Stimulated activated CD4-positive, alpha-beta T cell treated with anti-CD3 and anti-CD28 coated beads, TNF-alpha, amount 100 ng/mL, for 4 hours (primary cell): ENCODE measurements around the gene CCDC180.
"Not testable (repeated sequence)": the region's sequence is repeated elsewhere in the genome, so short reads cannot be mapped to it uniquely, and the experiment has no call there.

ENCODE experiments used
- DNase-seq, 3 experiments: peaks; one replicate each; pipeline ENCODE4 v3.0.0-alpha.2; 2020; ENCODE audit warnings: low read depth in 3 of 3

Gene CCDC180

DNA sequence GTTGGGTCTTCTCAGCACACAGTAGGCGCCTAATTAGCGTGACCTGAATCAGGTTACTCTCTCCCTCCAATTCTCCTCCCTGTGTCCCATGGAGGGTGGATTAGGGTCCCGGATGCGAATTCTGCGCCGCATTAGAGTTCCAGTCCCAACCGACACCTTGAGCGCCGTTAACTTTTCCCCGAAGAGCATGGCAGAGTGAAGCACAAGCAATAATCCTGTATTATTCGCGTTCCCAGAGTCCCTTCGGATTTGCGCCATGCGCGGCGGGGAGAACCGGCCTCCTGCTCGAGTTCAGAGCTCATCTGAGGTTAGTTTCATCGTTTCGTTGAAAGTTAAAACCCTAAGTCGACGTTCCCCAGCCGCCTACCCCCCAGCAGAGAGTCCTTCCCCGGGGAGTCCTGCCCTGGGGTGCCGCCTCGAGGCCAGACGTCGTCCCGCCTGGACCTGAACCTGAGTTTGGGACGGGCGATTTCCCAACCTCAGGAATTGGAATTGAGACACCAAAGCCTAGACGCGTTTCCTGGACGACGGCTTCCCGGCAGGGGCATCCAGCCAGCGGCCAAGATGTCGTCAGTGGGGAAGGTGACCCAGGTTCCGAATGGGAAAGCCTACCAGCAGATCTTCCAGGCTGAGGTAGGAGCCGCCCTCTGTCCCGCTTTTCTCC is at the start of gene CCDC180:
Gene CCDC180 (plus strand): TSS at position 160 of the 664 bp plus-strand sequence. CDS start 405 bp downstream, at position 565.
- no peak for DNase-seq

DNA sequence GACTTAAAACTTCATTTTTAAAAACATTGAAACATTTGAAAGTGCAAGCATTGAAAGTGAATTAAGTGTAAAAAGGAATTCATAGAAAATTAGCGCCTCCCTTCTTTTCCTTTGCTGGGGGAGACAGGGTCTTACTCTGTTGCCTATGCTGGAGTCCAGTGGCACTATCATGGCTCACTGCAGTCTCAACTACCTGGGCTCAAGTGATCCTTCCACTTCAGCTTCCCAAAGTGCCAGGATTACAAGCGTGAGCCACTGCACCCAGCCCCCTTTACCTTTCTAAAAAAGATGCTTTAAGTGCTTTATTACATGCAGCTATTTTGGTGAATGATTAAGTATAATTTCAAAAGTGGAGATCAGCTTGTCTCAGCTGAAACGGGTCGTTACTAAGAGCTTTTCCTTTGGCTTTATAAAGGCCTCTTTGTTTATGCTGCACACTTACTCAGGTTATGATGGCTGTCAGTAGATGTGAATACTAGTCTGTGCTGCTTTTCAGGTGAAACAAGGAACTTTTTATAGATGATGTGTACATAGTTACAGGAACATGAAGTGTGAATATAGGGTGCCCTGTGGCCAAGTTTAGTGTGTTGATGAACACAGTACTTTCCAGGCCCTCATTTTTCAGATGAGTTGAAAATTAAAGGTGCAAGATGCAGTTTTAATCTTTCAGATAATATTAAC is 47.5 kb upstream of the CCDC180 start:
- not testable (repeated sequence) for DNase-seq

GRCh38 chr9:97271292-97271691 is 36.2 kb upstream of the CCDC180 start:
- no peak for DNase-seq

DNA sequence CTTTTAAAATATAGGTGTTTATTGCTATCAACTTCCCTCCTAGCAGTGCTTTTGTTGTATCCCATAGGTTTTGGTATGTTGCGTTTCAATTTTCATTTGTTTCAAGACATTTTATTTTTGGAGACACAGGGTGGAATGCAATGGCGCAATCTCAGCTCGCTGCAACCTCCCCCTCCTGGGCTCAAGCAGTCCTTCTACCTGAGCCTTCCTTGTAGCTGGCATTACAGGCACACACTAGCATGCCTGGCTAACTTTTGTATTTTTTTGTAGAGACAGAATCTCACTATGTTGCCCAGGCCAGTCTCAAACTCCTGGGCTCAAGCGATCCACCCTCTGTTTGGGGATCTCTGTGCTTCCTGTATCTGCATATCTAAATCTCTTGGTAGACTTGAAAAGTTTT is 35.4 kb upstream of the CCDC180 start:
- no peak for DNase-seq

- DNase-seq: no peak
Measured at GRCh38 chr9:97276310-97276852, 31.1 kb upstream of the CCDC180 start.

DNA sequence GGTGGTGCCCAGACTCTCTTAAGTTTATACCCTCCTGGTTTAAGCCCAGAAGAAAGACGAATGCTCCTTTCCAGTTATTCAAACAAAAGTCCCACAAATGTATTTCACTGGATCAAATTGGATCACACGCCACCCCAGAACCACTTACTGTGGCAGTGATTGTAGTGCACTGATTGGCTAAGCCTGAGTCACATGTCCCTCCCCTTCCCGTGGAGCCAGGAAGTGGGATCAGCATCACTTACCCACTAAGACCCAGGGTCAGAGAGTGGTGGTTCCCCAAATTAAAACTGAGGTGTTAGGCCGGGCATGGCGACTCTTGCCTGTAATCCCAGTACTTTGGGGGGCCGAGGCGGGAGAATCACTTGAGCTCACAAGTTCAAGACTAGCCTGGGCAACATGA is 29.5 kb upstream of the CCDC180 start:
- no peak for DNase-seq

DNA sequence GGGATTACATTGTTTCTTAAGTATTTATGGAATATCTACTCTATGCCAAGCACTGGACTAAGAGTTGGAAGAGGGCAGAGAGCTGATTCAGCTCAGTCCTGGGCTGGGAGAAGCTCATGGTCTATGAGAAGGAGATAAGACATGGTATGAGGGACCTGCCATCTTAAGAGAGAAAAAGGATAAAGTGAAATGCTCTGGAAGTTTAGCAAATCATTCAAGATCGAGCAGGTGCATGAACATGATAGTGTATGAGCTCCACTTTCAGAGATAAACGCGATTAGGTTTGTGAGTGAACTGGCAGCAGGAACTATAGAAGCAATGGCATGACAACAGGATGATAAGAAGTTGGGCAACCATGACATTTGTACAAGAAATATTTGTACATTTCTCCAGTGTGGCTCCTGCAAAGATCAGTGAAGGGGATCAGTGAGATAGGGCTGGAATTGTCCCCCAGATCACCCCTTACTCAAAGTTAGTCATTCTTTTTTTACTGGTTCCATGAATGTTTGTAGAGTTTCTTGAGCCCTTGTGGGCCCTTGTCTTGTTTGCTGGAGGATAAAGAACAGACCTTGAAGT is 26.6 kb upstream of the CCDC180 start:
- no peak for DNase-seq

DNA sequence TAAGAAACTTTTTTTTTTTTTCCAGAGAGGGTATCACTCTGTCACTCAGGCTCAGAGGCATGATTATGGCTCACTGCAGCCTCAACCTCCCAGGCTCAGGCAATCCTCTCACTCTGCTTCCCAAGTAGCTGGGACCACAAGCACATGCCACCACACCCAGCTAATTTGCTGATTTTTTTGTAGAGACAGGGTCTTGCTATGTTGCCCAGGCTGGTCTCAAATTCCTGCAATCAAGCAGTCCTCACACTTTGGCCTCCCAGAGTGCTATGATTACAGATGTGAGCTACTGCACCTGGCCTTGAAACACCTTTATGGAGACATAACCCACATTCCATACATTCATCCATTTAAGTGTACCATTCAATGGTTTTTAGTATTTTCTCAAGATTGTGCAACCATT is 23.7 kb upstream of the CCDC180 start:
- no peak for DNase-seq

DNA sequence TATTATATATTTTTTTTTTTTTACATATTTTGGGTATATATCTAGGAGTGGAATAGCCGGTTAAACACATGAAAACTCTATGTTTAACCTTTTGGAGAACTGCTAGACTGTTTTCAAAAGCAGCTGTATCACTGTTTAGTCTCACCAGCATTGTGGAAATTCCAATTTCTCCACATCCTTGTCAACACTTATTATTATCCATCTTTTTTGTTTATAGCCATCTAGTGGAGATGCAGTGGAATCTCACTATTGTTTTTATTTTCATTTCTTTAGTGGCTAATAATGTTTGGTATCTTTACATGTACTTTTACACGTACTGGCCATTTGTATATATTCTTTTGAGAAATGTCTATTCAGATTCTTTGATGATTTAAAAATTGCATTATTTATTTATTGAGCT is 22.7 kb upstream of the CCDC180 start:
- no peak for DNase-seq

- DNase-seq: no peak
Measured at GRCh38 chr9:97292200-97292599, 15.3 kb upstream of the CCDC180 start.

DNA sequence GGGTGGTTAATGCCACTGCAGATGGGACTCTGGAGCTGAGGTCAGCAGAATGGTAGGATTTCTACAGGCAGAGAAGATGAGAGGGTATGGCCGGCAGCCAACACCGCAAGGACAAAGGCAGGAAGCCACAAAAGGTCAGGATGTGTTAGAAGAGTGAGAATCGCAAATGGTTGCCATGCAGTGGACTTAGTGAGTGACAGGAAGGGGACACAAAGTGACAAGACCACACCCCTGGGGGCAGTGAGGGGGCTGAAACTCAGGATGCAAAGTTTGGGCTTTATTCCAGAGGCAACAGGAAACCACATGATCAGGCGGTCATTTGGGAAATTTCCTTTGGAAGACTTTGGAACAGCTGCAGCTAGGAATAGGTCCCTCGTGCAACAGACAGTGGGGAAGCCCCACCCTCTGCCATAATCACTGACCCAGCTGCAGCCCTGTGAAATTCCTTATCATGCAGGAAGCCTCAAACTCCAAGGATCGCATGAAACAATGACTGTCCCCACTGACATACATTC is 14.2 kb upstream of the CCDC180 start:
- no peak for DNase-seq

DNA sequence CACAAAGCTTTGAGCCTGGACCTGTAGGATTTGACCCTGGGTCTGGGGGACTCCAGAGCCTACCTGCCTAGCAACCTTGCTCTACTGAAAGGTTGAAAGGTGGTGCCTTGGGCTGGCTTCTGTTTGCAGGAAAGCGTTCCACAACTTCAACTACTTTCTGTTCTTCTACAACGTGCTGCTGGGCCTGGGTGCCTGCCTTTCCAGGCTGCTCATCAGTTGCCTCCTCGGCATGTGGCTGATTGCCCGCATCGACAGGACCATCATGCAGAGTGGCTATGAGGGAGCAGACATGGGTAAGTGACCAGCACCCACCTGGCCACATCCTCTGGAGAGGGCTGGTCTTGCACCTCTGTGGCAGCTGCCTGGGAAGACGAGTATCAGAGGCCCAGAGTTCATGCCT is 13.6 kb upstream of the CCDC180 start:
- DNase-seq: no peak

DNA sequence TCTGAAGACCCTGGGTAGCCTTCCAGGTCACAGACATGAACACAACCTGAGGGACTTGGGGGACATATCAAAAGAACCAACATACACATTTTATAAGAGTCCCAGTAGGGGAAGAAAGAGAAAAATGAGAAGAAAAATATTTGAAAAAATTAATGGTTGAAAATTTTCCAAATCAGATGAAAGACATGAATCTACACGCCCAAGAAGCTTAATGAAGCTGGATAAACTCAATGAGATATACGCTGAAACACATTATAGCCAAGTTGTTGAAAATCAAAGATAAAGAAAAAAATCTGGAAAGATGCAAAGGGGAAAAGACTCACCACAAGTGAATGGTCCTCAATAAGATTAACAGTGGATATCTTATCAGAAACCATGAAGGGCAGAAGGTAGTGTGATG is 9.6 kb upstream of the CCDC180 start:
- no peak for DNase-seq

DNA sequence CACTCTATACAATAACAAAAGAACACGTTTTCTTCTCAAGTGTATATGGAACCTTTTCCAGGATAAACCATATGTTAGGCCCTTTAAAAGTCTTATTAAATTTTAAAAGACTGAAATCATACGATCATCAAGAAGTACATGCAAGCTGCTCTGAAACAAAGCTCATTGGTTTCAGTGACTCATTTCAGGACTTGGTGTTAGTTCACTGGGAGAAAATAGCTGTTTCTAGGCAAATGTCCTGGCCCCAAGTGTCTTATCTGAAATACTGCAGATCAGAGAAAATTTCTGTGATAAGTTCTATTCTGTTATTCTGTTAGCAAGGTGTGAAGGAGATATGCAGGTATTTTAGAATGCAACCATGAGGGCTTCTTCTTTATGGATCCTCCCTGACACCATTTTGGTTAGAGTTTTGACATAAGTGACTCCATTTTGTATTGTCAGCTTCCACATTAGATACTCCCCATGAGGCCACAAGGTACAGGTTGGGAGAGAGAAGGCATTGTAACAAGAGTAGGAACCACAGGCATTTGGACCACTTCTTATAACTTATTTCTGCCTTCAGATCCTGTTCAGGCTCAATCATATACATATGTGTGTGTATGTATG is 7.5 kb upstream of the CCDC180 start:
- no peak for DNase-seq

- no peak for DNase-seq
Measured at GRCh38 chr9:97300586-97300985, 6.9 kb upstream of the CCDC180 start.

- no peak for DNase-seq
Measured at GRCh38 chr9:97301974-97302373, 5.5 kb upstream of the CCDC180 start.

- no peak for DNase-seq
Measured at GRCh38 chr9:97304586-97304985, 2.9 kb upstream of the CCDC180 start.

DNA sequence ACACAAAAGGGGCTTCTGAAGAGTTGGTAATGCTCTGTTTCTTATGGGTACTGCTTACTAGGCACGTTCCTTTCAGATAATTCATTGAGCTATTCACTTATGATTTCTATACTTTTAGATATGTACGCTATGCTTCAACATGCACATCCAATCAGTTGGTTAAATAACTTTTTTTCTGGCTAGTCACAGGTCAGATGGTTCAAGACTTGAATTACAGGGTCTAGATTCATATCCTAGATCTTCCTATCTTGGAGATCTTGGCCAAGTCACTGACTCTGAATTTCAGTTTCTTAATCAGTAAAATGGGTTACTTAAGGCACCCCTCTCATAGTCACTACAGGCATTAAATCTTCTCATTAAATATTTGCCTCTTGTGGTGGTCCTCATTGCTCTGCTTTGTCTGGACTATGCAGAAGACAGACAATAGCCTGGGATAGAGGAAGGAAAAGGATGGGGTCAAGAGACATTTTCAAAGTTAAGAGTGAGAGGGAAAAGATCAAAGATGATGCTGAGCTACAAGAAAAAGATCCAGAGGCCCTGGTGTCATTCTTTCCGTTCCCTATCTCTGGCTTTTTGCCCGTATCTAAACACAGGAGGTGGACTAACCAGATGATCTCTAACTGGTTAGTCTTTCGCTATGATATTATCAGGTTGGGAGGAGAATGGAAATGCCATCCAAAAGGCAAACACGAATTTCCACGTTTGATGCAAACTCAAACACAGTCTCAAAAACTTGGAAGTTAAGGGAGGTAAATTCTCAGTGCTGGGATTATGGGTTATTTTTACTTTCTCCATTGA is 1.8 kb upstream of the CCDC180 start:
- DNase-seq: no peak

- no peak for DNase-seq
Measured at GRCh38 chr9:97307091-97307490, 368 bp upstream of the CCDC180 start.

DNA sequence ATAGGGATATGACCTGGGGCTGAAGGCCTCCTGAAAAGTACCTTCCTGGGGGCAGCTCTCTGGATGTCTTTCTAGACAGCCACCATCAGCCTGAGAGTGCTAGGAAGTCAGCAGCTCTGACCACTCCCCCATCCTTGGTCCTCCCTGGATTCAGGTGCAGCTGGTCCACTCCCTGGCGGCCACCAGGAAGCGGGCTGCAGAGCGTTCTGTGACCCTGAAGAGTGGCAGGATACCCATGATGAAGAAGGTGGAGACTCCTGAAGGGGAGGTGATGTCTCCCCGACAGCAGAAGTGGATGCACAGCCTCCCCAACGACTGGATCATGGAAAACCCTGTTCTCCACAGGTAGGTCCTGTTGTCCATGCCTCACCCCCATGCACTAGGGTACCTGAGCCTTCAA is 1.8 kb downstream of the CCDC180 start:
- DNase-seq: no peak

DNA sequence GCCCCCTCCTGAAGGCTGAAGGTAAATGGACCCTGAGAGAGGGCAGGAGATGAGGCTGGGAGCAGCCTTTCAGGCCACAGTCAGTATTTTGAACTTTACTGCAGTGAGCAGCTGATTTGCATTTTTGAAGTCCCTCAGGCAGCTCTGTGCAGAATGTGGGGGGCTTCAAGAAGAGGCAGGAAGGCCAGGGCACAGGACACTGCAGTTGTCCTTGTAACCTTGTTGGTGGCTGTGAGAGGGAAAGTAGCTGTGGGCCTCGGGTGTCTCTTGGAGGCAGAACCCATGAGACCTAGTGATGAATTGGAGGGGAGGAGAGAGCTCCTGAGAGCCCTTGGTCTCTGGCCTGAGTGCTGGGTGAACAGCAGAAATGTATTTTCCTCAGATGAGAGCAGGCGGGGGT is 2.6 kb downstream of the CCDC180 start:
- DNase-seq: no peak

DNA sequence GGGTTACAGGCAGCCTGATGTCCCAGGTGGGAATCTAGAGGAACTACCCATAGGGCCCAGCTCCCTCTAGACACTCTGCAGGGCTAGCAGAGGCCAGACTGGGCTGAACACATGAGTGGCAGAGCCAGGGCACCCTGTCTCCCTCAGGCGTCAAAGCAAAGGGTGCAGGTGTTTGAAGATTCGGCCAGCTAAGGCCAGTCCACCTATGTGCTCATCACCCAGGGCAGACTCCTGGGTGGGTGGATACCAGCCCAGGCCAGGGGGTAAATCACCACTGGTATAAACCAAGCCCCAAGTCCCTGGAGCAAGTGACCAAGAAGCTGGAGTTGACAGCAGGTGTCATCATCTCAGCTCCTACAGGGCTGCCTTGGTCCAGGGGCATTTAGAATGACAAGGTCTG is 3.4 kb downstream of the CCDC180 start:
- DNase-seq: no peak
